PC-3 (cell line): ENCODE data around the gene DENND2C. TPM values are rescaled to one million over a fixed set of nuclear protein-coding genes. Genes with fewer than 3 reads are reported as not detected.

Experiments used
- ATAC-seq: fragments of 200-7000 bp; cut with Tn5 transposase; 2 replicates; pipeline ENCODE4 v1.9.1; 2020; ENCODE audit warnings: mild to moderate bottlenecking, moderate library complexity
- BruUV-seq: library from RNA; stranded (reverse); fragments of 400-500 nt; replicated peaks from 2 replicates; lab custom pipeline; 2021; lab: Mats Ljungman, UMichigan
- CTCF ChIA-PET: fragments of 300-600 bp; sonication (Branson Sonifier 250); formaldehyde crosslinking; loops from one replicate; lab custom pipeline; 2022; ENCODE audit warnings: antibody characterized with exemption; lab: Charles Lee
- POLR2A ChIA-PET: fragments of 300-600 bp; sonication (Branson Sonifier 250); formaldehyde crosslinking; loops from one replicate; lab custom pipeline; 2022; ENCODE audit warnings: antibody characterized with exemption; ENCODE audit not compliant: unreplicated experiment; lab: Charles Lee
- DNase-seq: peaks from one replicate; pipeline ENCODE4 v3.0.0-alpha.2; 2015
- H2AFZ ChIP-seq: fragments of 300-600 bp; sonication (generic); 2 replicates; pipeline ENCODE4 v1.6.0; 2016; ENCODE audit warnings: antibody characterized with exemption, low read length
- H3F3A ChIP-seq: fragments of 300-600 bp; sonication (generic); one replicate; pipeline ENCODE4 v1.6.0; 2017; ENCODE audit warnings: antibody characterized with exemption, low read length, control low read depth, mild to moderate bottlenecking; ENCODE audit not compliant: unreplicated experiment
- H3K27ac ChIP-seq: fragments of 300-600 bp; sonication (generic); 2 replicates; pipeline ENCODE4 v1.5.1; 2016; ENCODE audit warnings: mild to moderate bottlenecking, low read length
- H3K27me3 ChIP-seq: fragments of 300-600 bp; sonication (generic); 2 replicates; pipeline ENCODE4 v1.6.1; 2016; ENCODE audit warnings: low read length, mixed read lengths
- H3K36me3 ChIP-seq: fragments of 300-600 bp; sonication (generic); 2 replicates; pipeline ENCODE4 v1.6.1; 2016; ENCODE audit warnings: low read depth, mixed run types, low read length, mixed read lengths
- H3K4me1 ChIP-seq: fragments of 300-600 bp; sonication (generic); 2 replicates; pipeline ENCODE4 v1.5.1; 2016; ENCODE audit warnings: low read length; ENCODE audit not compliant: insufficient read depth
- H3K4me2 ChIP-seq: fragments of 300-600 bp; sonication (generic); 2 replicates; pipeline ENCODE4 v1.6.0; 2016; ENCODE audit warnings: low read length
- H3K4me3 ChIP-seq: fragments of 300-600 bp; sonication (generic); 2 replicates; pipeline ENCODE4 v1.5.1; 2016; ENCODE audit warnings: mild to moderate bottlenecking, low read length, mixed read lengths
- H3K79me2 ChIP-seq: fragments of 300-600 bp; sonication (generic); 2 replicates; pipeline ENCODE4 v1.6.1; 2017; ENCODE audit warnings: low read length, mixed read lengths
- H3K9ac ChIP-seq: fragments of 300-600 bp; sonication (generic); 2 replicates; pipeline ENCODE4 v1.6.0; 2016; ENCODE audit warnings: mild to moderate bottlenecking, low read length
- H3K9me2 ChIP-seq: fragments of 300-600 bp; sonication (generic); replicated peaks from 2 replicates; pipeline ENCODE4 v1.6.1; 2016; ENCODE audit warnings: mixed run types, low read length, mixed read lengths
- H3K9me3 ChIP-seq: fragments of 300-600 bp; sonication (generic); 2 replicates; pipeline ENCODE4 v1.6.1; 2016; ENCODE audit warnings: low read length, mixed read lengths
- H4K20me1 ChIP-seq: fragments of 300-600 bp; sonication (generic); 2 replicates; pipeline ENCODE4 v1.6.1; 2016; ENCODE audit warnings: low read length, mixed read lengths
- CTCF ChIP-seq: fragments of 300-600 bp; sonication (generic); conservative IDR thresholded peaks from 2 replicates; pipeline ENCODE4 v1.5.1; 2017; ENCODE audit warnings: antibody characterized with exemption, low read depth, mild to moderate bottlenecking, low read length
- EZH2 ChIP-seq: fragments of 300-600 bp; sonication (generic); IDR thresholded peaks from one replicate; pipeline ENCODE4 v1.6.1; 2017; ENCODE audit warnings: antibody characterized with exemption, mild to moderate bottlenecking, low read length; ENCODE audit not compliant: unreplicated experiment
- EZH2phosphoT487 ChIP-seq: fragments of 300-600 bp; sonication (generic); IDR thresholded peaks from 2 replicates; pipeline ENCODE4 v1.6.1; 2018; ENCODE audit warnings: mild to moderate bottlenecking, antibody characterized with exemption, low read length, borderline replicate concordance
- intact Hi-C: fragments of 100-400 bp; cut with micrococcal nuclease; formaldehyde crosslinking; loops from 2 replicates; pipeline ENCODE4 v1.9.0; 2023
- total RNA-seq: library from RNA; depleted of rRNA; stranded (reverse); fragments of >200 nt; gene quantifications from 2 replicates; pipeline ENCODE4 v1.2.3, GENCODE V29; 2014

The DENND2C gene
- total RNA-seq, 1 experiment from 2014 or later = 0.95 TPM

- no peak overlapping the region for H3K4me3 ChIP-seq
- ATAC-seq = no peak
- no peak overlapping the region for H3K9ac ChIP-seq
- H3K9me2 ChIP-seq = no peaks in the 10 kb centered on the region
- TF ChIP-seq EZH2phosphoT487 (no peak), CTCF (no peak), EZH2 (no peak)
- no peak overlapping the region for H2AFZ ChIP-seq
- H3F3A ChIP-seq = no peaks in the 10 kb centered on the region
- peaks cover 11% of the 10 kb centered on the region for H3K4me1 ChIP-seq
- no peaks in the 10 kb centered on the region for H3K9me3 ChIP-seq
- no TSS peak for BruUV-seq
- no peaks in the 10 kb centered on the region for H4K20me1 ChIP-seq
- no peaks in the 10 kb centered on the region for H3K79me2 ChIP-seq
- H3K4me2 ChIP-seq = no peak overlapping the region
- H3K36me3 ChIP-seq = no peaks in the 10 kb centered on the region
- CTCF ChIA-PET = no interaction called here
- POLR2A ChIA-PET = no interaction called here
- intact Hi-C loops = no loop called here
- H3K27ac ChIP-seq = no peak overlapping the region
- H3K27me3 ChIP-seq = no peaks in the 10 kb centered on the region
- DNase-seq = no peak
These were observed 75.8 kb downstream of the DENND2C start for GRCh38 chr1:114594046-114594445.

GRCh38 chr1:114589122-114589521 is 80.7 kb downstream of the DENND2C start:
- Histone ChIP-seq H2AFZ (no peak overlapping the region), H4K20me1 (no peaks in the 10 kb centered on the region), H3K4me3 (no peak overlapping the region), H3F3A (no peaks in the 10 kb centered on the region), H3K36me3 (no peaks in the 10 kb centered on the region), H3K4me2 (no peak overlapping the region), H3K79me2 (no peaks in the 10 kb centered on the region), H3K4me1 (no peaks in the 10 kb centered on the region), H3K27me3 (no peaks in the 10 kb centered on the region), H3K9ac (no peak overlapping the region), H3K9me3 (no peaks in the 10 kb centered on the region), H3K27ac (no peak overlapping the region), H3K9me2 (no peaks in the 10 kb centered on the region)
- intact Hi-C loops = no loop called here
- CTCF ChIA-PET = no interaction called here
- POLR2A ChIA-PET = no interaction called here
- no TSS peak for BruUV-seq
- DNase-seq = no peak
- no peak for ATAC-seq
- TF ChIP-seq EZH2 (no peak), CTCF (no peak), EZH2phosphoT487 (no peak)

DNA sequence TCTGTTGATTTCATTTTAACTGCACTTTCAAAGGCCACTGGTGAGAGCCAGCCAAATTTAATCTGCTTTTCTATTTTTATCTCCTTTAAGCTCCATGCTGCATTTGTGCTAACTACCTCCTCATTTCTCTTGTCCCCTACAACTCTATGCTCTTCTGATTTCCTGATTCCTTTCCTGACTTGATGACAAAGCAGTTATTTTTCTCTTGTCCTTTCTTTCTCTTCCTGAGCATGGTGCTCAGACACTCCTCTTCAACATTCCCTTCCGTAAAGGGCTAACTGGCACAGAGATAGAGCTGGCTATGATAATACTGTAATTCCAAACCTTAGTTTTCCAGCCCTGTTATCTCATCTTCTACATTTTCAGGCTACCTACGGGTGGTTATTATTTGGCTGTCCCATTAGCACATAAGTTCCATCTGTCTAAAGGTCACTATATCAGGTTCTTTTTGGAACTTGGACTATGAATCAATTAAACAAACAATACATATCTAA is 81.6 kb downstream of the DENND2C start:
- no peaks in the 10 kb centered on the region for H3K36me3 ChIP-seq
- intact Hi-C loops = no loop called here
- no peaks in the 10 kb centered on the region for H3K9me2 ChIP-seq
- H3K9me3 ChIP-seq = no peaks in the 10 kb centered on the region
- H3K79me2 ChIP-seq = no peaks in the 10 kb centered on the region
- H2AFZ ChIP-seq = no peak overlapping the region
- ChIA-PET CTCF (no interaction called here), POLR2A (interaction anchor here (0.6 kb wide), 1 partner anchor 133 kb away, joined by 4 read pairs; no protein-coding TSS in a partner anchor)
- H3K27ac ChIP-seq = no peak overlapping the region
- H3K4me2 ChIP-seq = no peak overlapping the region
- TF ChIP-seq EZH2phosphoT487 (no peak), EZH2 (no peak), CTCF (no peak)
- H3K27me3 ChIP-seq = no peaks in the 10 kb centered on the region
- DNase-seq = no peak
- no TSS peak for BruUV-seq
- no peak overlapping the region for H3K9ac ChIP-seq
- H3K4me3 ChIP-seq = no peak overlapping the region
- H3K4me1 ChIP-seq = no peaks in the 10 kb centered on the region
- H3F3A ChIP-seq = no peaks in the 10 kb centered on the region
- no peaks in the 10 kb centered on the region for H4K20me1 ChIP-seq
- no peak for ATAC-seq
